ENCODE measurements around the gene SUSD3.
"Not testable (repeated sequence)": the region's sequence is repeated elsewhere in the genome, so short reads cannot be mapped to it uniquely, and the experiment has no call there.

The SUSD3 gene

DNA sequence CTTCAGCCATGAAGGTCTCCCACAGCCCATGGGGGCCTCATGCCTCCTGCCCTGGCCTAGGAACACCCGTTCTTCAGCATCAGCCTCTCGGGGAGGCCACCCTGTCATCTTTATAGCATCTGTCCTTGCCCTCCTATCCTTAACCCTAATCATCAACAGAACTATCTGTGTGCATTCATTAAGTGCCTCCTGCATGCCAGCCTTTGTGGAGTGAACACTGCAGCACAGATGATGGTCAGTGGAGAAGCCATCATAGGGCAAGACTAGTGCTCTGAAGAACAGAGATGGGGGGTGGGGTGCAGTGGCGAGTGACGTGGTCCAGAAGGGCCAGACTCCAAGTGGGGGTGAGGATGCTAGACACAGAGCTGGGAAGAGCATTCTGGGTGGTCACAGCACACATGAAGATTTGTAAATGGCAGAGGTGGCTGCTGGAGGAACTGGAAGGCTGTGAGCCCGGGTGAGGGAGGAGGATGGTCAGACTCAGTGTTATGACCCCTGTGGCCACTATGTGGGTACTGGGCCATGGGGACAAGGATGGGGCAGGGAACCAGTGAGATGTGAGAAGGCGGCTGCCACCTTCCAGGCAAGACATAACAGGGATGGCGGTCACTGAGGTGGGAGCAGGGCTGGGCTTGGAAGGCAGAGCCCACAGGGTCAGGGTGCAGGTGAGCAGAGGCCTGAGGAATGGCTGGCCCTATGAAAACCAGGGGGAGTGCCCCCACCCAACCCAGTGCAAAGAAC is 33.9 kb downstream of the SUSD3 start:
- DNase-seq (ENCODE audit: low spot score): no peak

DNA sequence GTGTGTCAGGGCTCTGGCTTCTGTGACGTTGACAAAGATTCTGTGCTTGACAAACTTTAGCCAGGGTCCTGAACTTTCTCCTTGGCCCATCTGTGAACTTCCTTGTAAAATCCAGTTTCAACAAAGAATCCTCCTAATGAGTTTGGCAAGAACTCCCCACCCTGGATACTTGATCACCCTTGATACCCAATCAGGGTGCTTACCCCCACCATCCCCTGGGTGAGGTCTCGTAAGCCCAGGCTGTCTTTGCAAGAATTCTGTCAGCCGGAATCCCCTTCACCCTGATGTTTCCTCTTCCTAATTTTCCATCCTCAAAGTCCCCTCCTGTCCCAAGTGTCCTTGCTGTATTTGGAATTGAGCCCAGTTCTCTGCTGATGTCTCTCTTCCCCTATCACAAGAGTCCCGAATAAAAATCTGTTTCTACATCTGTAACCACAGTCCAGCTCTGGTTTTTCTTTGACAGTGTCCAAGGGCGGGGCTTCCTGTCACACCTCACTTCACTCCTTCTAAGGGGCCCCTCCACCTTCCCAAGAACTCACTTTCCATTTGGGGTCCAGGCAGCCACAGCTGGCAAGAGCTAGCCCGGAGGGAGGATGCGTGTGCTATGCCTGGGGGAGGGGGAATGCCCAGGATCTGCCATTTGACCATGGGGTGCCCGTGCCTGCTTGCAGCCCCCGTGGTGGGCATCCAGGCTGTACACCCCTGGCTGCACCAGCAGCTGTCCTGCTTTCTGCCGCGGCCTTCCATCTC is 34.8 kb downstream of the SUSD3 start:
- no peak for DNase-seq (ENCODE audit: low spot score)

DNA sequence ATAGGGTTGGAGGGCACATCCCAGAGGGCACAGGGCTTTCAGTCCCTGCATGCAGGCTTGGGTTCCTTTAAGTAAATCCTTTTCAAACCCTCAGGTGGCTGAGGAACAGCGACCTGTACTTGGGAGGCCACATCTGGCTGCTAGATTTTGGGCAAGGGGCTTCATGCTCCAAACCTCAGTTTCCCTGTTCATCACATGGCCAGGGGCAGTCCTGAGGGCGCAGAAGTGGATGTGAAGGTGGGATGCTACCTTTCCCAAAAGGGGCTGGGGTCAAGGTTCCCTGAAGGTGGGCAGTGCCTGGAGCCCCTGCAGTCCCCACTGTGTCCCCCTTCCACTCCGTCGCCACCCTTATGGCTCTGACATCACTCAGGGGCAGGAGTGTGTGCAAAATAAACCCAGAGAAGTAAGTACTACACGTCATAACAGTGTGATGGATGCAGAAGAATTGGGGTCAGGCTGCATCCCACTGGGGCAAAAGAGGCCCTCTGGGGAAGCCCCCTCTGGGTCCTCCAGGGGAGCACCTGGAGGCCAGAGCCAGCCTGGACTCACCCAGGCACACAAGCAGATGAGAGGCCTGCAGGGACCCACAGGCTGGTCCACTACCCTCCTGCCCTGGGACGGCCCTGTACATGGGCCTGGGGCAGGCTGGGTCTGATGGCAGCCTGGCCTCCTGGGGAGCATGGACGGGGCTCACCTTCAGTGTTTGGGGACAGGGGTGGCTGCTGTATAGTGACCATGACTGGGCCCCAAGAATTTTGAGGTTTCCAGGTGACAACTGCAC is 35.6 kb downstream of the SUSD3 start:
- no peak for DNase-seq (ENCODE audit: low spot score)

DNA sequence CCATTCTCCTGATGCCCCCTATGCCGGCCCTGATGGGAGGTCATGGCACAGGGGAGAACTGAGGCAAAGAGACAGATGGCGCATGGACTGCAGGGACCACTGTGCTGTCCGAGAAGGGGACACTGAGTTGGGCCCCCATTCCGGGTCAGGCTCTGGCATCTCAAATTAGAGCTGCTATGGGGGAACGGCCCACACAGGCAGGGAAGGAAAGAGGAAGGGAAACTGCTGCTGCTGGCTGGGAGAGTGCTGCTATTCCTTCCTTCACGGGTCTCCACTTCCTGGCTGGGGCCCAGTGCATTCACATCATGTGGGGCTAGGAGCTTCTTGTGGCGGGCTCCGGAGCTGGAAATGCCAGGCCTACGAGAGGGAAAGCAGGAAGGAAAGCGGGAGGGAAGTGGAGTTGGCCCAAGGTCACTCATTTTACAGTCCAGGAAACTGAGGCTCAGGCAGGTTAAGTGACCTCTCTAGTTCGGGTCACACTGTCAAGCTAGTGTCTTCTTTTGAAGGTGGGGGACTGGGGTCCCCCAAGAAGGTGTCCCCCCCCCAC is 36.2 kb downstream of the SUSD3 start:
- peak; percentile 62 for DNase-seq (ENCODE audit: low spot score)

DNA sequence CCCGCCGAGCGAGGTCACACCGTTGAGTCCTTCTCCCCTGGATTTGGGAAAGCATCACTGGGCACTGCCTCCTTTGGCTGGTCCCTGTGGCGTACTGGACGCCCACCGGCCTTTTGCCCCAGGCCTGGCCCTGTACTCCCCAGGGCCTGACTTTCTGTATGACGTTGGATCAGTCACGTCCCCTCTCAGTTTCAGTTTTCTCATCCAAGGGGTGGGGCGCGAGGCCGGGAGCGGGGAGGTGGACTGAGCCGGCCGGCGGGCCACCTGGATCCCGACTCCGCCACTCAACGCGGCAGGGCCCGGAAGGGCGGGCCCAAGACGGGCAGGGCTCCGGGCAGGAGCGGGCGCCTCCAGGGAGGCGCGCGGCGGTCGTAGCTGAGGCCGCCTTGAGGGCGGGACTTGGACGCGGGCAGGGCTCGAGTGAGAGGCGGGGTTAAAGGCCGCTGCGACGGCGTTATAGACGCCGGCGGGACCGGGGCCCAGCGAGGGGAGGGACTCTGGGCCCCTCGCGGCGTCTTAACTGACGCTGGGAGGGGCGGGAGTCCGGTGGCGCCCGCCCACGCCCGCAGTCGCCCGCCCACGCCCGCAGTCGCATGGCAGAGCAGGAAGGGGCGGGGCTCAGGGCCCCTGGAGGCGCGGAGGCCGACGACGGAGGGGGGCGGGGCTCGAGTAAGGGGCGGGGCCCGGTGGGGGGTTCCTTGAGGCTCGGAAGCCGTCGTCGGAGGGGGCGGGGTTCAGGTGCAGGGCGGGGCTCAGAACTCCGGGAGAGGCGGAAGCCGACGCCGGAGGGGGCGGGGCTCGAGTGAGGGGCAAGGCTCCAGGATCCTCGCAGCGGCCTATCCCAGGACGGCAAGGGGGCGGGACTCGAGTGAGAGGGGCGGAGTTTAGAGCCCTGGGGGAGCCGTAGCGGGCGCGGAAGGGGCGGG is 37.0 kb downstream of the SUSD3 start:
- DNase-seq (ENCODE audit: low spot score): peak; percentile 100

DNA sequence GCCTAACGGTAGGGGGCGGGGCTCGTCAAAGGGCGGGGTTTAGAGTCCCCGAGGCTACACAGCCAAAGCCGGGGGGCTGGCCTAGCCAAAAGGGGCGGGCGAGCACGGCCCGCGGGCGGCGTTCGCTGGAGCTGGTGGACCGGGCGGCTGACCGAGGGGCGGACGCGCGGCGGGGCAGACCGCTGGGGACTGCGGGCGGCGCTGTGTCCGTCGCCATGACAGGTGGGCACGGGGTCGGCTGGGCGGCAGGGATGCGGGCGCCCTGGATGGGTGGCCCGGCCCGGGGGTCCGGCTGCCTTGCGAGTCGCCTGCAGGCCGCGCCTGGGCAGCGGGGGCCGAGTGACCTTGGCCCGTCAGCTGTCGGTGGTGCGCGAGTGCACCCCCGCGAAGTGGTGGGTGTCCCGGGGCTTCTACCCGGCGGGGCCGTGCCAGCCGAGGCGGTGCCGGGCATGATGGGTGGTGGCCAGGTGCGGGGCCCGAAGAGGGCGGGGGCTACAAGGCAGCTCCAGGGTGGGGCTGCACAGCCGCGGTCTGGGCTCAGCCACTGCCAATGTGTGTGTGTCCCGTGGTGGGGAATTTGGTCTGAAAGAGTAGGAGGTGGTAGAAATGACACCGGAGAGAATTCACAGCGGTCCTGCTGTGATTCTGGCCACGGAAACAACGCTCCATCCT is 37.8 kb downstream of the SUSD3 start, which contains the start of gene CARD19:
CARD19 (plus strand) TSS at position 87 of the 672 bp plus-strand sequence; CDS start at position 216, 129 bp downstream.
- peak; percentile 28 for DNase-seq (ENCODE audit: low spot score)

DNA sequence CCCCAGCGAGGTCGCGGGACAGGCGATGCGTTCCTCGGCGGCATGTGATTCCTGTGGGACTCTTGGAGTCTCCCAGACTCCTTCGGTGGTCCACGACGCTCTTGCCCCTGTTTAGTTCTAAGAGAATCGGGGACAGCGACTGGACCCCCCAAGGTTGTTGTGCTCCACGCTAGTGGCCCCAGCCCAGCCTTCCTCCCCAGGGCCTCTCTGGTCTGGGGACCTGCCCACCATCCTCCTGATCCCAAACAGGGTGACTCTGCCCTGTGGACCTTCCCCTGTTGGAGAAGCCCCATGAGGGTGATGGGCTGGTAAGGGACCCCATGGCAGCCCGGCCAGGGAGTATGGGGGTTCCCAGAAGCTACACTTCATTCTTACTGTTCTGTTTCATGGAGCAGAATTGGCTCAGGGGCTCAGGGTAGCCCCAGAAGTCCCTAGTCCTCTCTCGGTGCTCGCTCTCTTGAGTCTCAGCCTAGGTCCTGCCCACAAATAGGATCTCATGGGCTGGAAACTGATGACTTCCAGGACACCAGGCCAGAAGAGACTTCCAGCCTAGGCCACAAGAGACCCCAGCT is 38.4 kb downstream of the SUSD3 start:
- no peak for DNase-seq (ENCODE audit: low spot score)

DNA sequence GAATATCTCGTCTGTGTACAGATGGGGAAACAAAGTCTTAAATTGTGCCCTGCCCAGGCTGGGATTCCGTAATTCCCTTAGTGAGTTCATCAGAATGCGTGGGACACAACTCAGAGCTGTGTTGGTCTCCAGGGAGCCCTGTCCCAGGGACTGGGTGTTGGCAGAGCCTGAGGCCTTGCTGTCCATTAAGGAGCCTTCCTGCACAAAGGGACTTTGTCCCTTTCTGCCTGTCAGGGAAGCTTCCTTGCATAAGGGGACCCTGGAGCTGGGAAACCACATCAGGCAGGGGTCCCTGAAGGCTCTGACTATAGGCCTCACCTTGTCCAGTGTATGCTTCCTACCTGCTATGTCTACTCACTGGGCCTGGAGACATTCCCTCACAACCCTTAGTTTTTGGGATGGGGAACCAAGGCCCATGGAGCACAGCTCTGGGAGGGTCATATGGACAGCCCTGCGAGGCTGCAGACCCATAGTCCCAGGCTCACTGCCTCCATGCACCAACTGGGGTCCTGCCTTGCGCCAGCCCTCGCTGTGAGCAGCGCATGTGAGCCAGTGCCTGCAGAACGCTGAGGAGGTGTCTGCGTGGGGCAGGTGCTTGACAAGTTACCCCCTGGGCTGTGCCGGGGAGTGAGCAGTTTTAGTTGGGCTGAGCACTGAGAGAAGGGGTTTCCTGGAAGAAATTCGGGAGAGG is 39.2 kb downstream of the SUSD3 start:
- DNase-seq (ENCODE audit: low spot score): peak; percentile 59

DNA sequence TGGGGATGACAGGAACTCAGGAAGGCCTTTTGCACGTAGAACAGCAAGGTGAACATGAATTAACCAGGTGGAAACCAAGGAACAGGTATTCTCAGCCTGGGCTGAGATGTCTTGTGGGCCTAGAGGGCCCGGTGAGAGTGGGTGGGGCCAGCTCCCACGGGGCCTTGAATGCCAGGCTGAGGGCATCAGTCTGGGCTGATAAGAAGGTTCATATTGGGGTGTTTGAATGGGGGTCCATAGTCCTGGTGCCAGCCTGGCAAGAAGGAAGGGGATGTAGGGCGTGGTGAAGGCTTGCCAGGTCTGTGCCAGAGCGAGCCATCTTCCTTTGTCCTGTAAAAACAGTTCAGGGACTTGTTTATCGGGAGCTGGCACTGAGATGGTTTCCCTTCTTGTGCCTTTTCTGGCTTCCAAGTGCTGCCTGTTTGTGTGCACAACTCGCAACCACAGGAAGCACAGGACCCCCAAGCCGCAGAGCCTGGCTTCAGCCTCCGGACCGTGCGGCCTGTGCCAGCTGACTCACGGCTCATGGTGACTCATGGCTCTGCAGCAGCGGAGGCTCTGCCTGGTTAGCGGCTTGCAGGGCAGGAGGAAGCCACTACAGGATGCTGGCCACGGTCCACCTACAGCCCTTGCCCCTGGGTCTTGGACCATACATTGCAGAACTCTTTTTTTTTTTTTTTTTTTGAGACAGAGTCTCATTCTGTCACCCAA is 39.9 kb downstream of the SUSD3 start:
- DNase-seq (ENCODE audit: low spot score): peak; percentile 63

DNA sequence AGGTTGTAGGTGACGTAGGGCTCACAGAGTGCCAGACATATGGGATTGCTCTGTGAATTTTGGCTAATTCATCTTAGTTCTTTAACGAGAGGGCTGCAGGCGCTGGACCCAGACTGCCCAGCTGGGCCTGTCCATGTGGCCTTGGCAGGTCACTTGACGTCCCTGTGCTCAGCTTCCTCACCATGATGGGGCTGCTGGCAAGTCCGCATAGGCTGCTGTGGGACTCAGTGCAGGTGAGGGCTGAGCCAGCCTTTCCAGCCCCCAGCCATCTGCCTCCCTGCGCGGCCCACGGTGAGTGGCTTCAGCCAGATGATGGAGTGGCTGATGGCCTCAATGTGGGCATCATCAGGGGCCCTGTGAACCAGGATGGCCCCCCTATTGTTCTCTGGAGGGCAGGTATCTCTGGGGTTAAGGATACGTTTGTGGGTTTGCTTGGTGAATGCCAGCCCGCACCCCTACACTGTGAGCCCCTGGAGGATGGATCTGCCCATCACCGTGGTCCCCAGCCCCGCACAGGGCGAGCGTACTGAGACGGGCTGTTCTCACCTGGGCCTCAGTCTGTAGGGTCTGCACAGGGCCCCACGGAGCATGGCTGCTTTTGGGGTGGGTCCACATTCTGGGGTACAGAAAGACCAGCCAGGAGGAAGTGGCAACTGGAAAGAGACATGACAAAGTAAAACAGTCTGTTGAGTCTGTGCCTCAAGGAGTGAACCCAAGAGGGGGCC is 41.2 kb downstream of the SUSD3 start:
- no peak for DNase-seq (ENCODE audit: low spot score)

DNA sequence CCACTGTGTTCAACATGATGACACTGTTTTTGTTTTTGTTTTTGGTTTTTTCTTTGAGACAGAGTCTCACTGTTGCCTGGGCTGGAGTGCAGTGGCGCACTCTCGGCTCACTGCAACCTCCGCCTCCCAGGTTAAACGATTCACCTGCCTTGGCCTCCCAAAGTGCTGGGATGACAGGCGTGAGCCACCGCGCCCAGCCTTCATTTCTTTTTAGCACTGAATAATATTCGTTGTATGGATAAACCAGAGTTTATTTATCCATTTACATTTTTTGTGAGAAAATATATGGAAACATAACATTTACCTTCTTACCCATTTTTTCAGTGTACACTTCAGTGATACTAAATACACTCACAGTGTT is 41.8 kb downstream of the SUSD3 start:
- no peak for DNase-seq (ENCODE audit: low spot score)

DNA sequence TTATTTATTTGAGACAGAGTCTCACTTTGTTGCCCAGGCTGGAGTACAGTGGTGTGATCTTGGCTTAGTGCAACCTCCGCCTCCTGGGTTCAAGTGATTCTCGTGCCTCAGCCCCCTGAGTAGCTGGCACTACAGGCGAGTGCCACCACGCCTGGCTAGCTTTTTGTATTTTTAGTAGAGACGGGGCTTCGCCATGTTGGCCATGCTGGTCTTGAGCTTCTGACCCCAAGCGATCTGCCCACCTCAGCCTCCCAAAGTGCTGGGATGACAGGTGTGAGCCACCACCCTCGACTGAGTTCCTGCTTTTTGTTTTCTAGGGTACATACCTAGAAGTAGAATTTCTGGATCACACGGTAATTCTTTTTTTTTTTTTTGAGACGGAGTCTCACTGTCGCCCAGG is 42.6 kb downstream of the SUSD3 start:
- DNase-seq (ENCODE audit: low spot score): not testable (repeated sequence)

DNA sequence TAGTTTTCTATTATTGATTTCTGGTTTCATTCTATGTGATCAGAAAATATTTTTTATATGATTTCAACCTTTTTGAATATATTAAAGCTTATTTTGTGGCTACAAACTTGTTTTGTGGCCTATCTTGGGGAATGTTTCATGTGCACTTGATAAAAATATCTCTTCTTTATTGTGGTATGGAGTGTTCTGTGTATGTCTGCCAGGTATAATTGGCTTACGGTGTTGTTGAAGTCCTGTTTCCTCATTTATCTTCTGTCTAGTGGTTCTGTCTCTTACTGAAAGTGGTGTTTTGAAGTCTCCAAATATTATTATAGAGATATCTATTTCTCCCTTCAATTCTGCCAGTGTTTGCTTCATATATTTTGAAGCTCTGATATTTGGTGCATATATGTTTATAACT is 47.1 kb downstream of the SUSD3 start:
- DNase-seq (ENCODE audit: low spot score): no peak

DNA sequence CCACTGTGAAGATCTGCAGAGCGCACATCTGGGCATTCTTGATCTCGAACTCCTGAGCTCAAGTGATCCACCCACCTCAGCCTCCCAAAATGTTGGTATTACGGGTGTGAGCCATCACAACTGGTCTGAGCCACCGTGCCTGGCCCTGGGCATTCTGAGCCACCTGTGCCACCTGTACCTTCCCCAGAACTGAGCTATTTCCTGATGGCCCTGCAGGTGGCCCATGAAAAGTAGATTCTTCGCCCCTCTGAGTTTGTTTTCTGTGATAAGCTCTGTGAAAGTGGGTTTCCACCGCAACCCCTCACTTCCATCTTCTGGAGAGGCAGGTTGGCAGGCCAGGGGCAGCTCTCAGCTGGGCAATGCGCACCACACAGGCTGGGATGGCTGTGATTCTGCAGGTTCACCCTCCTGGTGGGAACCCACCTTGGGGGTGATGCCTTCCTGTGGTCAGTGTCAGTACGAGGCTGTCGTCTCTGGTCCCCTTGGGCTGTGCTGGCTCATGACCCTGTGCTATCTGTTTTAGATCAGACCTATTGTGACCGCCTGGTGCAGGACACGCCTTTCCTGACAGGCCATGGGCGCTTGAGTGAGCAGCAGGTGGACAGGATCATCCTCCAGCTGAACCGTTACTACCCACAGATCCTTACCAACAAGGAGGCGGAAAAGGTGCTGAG is 48.8 kb downstream of the SUSD3 start:
- no peak for DNase-seq (ENCODE audit: low spot score)

DNA sequence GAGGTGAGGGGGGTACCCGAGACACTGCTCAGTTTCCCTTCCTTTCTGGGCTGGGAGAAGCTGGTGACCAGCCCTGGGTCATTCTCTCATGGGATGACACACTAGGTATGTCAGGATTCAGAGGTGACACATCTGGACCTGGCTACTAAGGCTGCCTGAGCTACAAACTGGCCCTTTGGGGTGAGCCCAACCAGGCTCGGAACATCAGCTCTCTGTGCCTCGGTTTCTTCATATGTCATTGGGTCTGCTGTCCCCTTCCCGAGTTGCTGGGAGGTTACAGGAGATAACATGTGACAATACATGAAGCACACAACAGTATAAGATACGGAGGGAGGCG is 49.3 kb downstream of the SUSD3 start:
- DNase-seq (ENCODE audit: low spot score): no peak

DNA sequence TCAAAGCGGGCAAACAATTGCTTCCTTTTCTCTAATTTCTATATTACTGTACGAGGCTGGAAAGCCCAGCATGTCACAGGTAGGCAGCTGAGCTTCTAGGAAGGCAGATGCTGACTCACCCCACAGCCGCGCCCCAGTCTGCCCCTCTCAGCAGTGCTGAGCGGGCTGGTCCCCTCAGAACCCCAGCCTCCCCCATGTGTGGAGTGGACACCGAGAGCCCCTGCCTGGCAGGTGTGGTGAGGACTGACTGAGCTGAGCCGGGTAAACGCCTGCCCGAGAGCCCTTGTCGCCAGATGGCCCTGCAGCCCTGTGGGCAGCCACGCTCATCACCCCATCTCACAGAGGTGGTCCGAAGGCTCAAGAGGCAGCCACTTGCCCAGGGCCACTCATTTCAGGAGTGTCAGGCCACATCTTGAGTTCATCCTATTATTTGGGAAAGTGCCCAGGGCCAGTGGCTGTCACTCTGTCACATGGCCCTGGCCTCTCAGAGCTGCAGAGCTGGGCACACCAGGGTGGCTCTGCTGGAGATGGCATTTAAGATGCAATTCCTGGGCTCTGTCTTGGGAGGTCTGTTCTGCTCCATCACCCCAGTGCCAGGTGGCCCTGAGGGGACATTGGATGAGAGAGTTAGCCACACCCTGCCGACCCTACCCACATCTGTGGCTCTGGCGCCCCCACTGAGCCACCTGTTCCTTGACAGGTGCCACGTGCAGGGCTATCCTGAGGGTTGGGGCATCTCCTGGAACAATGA is 50.0 kb downstream of the SUSD3 start:
- DNase-seq (ENCODE audit: low spot score): no peak

DNA sequence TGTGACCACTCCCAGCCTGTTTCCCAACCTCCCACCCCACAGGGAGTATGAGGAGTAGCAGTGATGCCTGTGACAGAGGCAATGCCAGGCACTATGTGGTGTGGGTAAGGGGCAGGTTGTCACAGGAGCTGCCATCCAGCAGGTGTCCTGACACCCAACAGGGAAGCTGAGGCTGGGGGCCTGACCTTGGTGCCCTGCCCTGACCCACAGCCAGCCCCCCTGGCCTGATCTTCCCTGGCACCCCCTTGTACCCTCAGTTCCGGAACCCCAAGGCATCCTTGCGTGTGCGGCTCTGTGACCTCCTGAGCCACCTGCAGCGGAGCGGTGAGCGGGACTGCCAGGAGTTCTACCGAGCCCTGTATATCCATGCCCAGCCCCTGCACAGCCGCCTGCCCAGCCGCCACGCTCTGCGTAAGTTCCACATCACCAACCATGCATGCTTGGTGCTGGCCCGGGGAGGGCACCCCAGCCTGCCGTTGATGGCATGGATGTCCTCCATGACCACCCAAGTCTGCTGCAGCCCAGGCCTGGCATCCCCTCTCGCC is 51.9 kb downstream of the SUSD3 start:
- no peak for DNase-seq (ENCODE audit: low spot score)

Measured in putamen (tissue), 1 donor.